ENCODE data around the gene ODAPH. TPM values are rescaled to one million over a fixed set of nuclear protein-coding genes. Genes with fewer than 3 reads are reported as not detected.

The ODAPH gene
- total and polyA plus RNA-seq, 12 donors, result 0.13 to 0.24 TPM; not detected in 10

GRCh38 chr4:75544870-75545269 is 11.0 kb upstream of the ODAPH start:
- Histone ChIP-seq H3K27me3 (no peaks in the 10 kb centered on the region), H3K9me3 (replicated peaks in 1 of 3) (no peaks in the 10 kb centered on the region), H3K4me3 (no peak overlapping the region), H3K4me1 (replicated peaks in 1 of 2) (no peaks in the 10 kb centered on the region), H3K27ac (no peak overlapping the region), H3K36me3 (replicated peaks in 1 of 2) (peaks cover 0 to 4% of the 10 kb centered on the region in 2 donors)
- DNase-seq, result no peak
- TF ChIP-seq CTCF (IDR thresholded peaks at IDR 0.05) (no peak), POLR2A (IDR thresholded peaks at IDR 0.05) (no peak)
- intact Hi-C loops (cut with DNase I), result no loop called here
- WGBS, 4 donors, result 90 to 97% (median 95%) methylated on average over 3 of the region's 3 CpGs

DNA sequence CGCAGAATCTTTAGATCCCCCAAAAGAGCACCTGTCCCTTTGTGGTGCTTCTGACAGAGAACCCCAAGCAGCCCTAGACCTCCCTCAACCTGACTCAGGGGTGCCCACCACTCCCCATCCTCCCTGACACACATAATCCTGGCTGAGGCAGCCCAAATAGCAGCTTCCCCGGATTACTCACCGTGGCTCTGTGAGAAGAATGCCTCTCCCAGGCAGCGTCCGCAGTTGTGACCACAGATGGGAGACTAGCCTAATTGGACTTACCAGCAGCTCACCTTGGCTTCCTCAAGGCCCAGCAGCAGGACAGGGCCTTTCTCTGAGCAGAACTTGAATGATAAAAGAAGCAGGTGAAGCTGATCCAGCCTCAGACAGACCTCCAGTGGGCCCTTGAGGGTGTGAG is 10.3 kb upstream of the ODAPH start:
- DNase-seq, result no peak
- intact Hi-C loops (cut with DNase I), result no loop called here
- 90 to 98% (median 95%) methylated on average over 2 to 5 of the region's 5 CpGs for WGBS, 4 donors

DNA sequence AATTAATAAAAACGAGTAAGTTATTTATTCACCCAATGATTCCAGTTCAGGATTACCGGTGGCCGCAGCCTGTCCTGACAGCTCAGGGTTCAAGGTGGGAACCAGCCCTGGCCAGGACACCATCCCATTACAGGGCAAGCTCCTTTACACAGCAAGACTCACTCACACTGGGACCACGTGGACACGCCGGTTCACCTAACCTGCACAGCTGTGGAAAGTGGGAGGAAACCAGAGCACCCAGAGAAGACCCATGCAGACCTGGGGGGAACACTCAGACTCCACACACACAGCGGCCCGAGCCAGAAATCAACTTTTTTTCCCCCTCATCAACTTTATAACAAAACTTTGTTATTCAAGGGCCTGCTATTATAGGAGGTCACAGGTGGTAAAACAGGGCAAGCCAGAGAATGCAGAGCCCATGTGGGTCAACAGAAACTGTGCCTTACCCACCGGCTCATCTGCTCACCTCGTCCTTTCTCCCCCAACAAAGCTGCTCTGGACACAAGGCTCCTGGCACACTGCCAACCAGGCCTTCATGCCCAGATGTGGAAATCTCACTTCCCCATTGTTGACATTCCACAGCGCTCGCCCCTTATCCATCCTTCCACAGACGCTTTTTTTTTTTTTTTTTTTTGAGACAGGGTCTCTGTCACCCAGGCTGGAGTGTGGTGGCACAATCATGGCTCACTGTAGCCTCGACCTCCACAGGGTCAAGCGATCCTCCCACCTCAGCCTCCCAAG is 8.0 kb upstream of the ODAPH start:
- Histone ChIP-seq H3K27me3 (no peaks in the 10 kb centered on the region), H3K36me3 (replicated peaks in 1 of 2) (peaks cover 0 to 4% of the 10 kb centered on the region in 2 donors), H3K27ac (no peak overlapping the region), H3K4me1 (replicated peaks in 1 of 2) (no peaks in the 10 kb centered on the region), H3K9me3 (replicated peaks in 1 of 3) (no peaks in the 10 kb centered on the region), H3K4me3 (no peak overlapping the region)
- intact Hi-C loops (cut with DNase I), result no loop called here
- DNase-seq, result peak; percentile 16 to 67 (median 50)
- 73 to 78% (median 73%) methylated on average over 12 to 15 of the region's 15 CpGs for WGBS, 4 donors
- TF ChIP-seq POLR2A (IDR thresholded peaks at IDR 0.05) (no peak), CTCF (IDR thresholded peaks at IDR 0.05) (no peak)

More for the DNA sequence above, 10.3 kb upstream of the ODAPH start:
- Histone ChIP-seq H3K27ac (no peak overlapping the region), H3K4me1 (replicated peaks in 1 of 2) (no peaks in the 10 kb centered on the region), H3K36me3 (replicated peaks in 1 of 2) (peaks cover 0 to 4% of the 10 kb centered on the region in 2 donors), H3K4me3 (no peak overlapping the region), H3K27me3 (no peaks in the 10 kb centered on the region), H3K9me3 (replicated peaks in 1 of 3) (no peaks in the 10 kb centered on the region)
- TF ChIP-seq CTCF (IDR thresholded peaks at IDR 0.05) (no peak), POLR2A (IDR thresholded peaks at IDR 0.05) (no peak)

GRCh38 chr4:75549019-75549418 is 6.8 kb upstream of the ODAPH start:
- H3K4me1 ChIP-seq (replicated peaks in 1 of 2), result no peaks in the 10 kb centered on the region
- no peak for DNase-seq
- WGBS, 4 donors, result 87 to 95% (median 94%) methylated on average over 2 of the region's 2 CpGs
- no peaks in the 10 kb centered on the region for H3K27me3 ChIP-seq
- TF ChIP-seq CTCF (IDR thresholded peaks at IDR 0.05) (no peak), POLR2A (IDR thresholded peaks at IDR 0.05) (no peak)
- peaks cover 0 to 4% of the 10 kb centered on the region in 2 donors for H3K36me3 ChIP-seq (replicated peaks in 1 of 2)
- no peaks in the 10 kb centered on the region for H3K9me3 ChIP-seq (replicated peaks in 1 of 3)
- H3K27ac ChIP-seq, result no peak overlapping the region
- H3K4me3 ChIP-seq, result no peak overlapping the region
- intact Hi-C loops (cut with DNase I), result no loop called here
